Spinal cord (tissue), 10 donors: ENCODE data around the gene RASA3. TPM values are rescaled to one million over a fixed set of nuclear protein-coding genes. Genes with fewer than 3 reads are reported as not detected.
"Not testable (repeated sequence)": the region's sequence is repeated elsewhere in the genome, so short reads cannot be mapped to it uniquely, and the experiment has no call there.

ENCODE experiments used
- DNase-seq, 6 donors: peaks; one replicate each; pipeline versions ENCODE4 v3.0.0 to v3.0.0-alpha.2; 2013 to 2015; ENCODE audit warnings: low spot score in 6 of 6, low read depth in 4 of 6
- H3K27ac ChIP-seq: one replicate; pipeline ENCODE4 v1.5.1; 2013; ENCODE audit warnings: low read depth, low read length, control low read depth
- H3K27me3 ChIP-seq: one replicate; pipeline ENCODE4 v1.6.1; 2013; ENCODE audit warnings: low read length; ENCODE audit not compliant: control insufficient read depth, insufficient read depth
- H3K36me3 ChIP-seq: one replicate; pipeline ENCODE4 v1.6.1; 2013; ENCODE audit warnings: low read length; ENCODE audit not compliant: control insufficient read depth, insufficient read depth
- H3K4me1 ChIP-seq: one replicate; pipeline ENCODE4 v1.6.1; 2013; ENCODE audit warnings: low read length; ENCODE audit not compliant: control insufficient read depth, insufficient read depth
- H3K4me3 ChIP-seq: one replicate; pipeline ENCODE4 v1.5.1; 2013; ENCODE audit warnings: low read depth, low read length, control low read depth
- H3K9me3 ChIP-seq: one replicate; pipeline ENCODE4 v1.6.1; 2013; ENCODE audit warnings: low read length; ENCODE audit not compliant: control insufficient read depth, insufficient read depth
- WGBS: methylation state at CpG from one replicate; pipeline ENCODE4 v1.1.5; 2013; ENCODE audit warnings: missing lambda C conversion rate; ENCODE audit not compliant: insufficient coverage; 5-methylcytosine and 5-hydroxymethylcytosine counted together
- polyA plus RNA-seq, 2 donors: library from polyadenylated mRNA; unstranded; fragments of 120-200 nt; gene quantifications; one replicate each; pipeline ENCODE4 v1.2.1, GENCODE V29; 2013; ENCODE audit not compliant: insufficient read length in 2 of 2
- total RNA-seq, 2 donors: library from RNA; depleted of rRNA in 1 of 2; stranded (reverse); fragments of 120-200 nt in 1 of 2; fragments of >200 nt in 1 of 2; gene quantifications; one replicate each; pipeline versions ENCODE4 v1.2.3 to v1.2.4, GENCODE V29; 2013 to 2014
- donor health status: healthy.

Gene RASA3
- total and polyA plus RNA-seq, 4 donors, result 15.2 to 31.6 (median 23.2) TPM

DNA sequence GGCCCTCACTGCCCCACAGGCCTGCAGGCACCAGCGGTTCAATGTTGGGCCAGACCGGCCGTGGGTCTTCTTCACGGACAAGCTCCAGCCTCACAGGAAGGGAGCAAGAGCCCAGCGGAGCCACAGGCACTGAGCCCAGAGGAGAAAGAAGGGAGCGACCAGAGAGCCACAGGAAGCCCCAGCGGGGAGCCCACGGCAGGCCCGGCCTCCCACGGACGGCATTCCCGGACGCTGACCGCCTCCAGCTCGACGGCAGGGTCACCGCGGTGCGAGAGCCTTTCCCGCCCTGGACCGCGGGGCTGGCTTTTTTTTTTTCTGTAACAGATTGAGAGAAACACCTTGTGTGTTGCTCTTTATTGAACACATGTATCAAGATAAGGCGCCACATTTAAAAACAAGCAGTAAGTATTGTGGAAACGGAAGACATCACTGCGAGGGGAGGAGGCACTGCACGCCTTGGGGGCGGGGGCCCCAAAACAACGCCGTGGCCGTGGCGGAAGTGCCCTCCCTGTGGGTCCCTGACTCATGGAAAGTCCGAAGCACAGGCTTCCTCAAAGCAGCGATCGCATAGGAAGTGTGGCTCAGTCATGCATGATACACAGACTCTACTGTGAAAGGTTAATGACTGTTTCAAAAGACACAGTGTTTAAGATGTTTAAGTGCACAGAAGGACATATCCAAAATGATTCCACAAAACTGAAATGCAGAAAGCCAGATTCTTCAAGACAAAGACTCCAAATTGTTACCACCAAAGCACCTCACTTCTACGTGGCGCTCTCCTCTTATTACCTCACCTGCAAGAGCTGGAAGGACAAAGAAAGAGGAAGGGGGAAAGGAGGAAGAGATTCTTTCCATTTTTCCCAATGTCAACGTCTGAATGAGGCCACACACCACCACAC lies 3.5 kb downstream of the RASA3 start:
- Histone ChIP-seq H3K27ac (peak overlapping the region; percentile 47), H3K4me1 (peaks cover 53% of the 10 kb centered on the region), H3K4me3 (peak overlapping the region; percentile 21), H3K36me3 (peaks cover 18% of the 10 kb centered on the region), H3K9me3 (no peaks in the 10 kb centered on the region), H3K27me3 (no peaks in the 10 kb centered on the region)
- peak in 1 of 6 donors; percentile 59 for DNase-seq
- 28% methylated on average over 30 of the region's 37 CpGs for WGBS

DNA sequence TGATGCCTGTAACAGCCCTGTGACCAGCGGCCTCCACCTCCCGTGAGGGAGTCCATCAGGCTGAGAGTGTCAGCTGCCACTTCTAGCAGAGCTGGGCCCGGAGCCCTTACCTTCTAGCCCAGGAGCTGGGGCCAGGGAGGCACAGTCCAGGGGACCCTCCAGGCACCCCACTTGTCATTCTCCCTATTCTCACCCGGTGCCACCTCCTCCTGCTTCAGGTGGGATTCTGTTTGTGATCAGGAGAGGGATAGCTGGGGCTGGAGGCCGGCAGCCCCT lies 4.1 kb downstream of the RASA3 start:
- Histone ChIP-seq H3K4me1 (peaks cover 56% of the 10 kb centered on the region), H3K36me3 (peaks cover 20% of the 10 kb centered on the region), H3K9me3 (no peaks in the 10 kb centered on the region), H3K27me3 (no peaks in the 10 kb centered on the region), H3K4me3 (peak overlapping the region; percentile 9), H3K27ac (peak overlapping the region; percentile 47)
- DNase-seq, result no peak
- WGBS, result 81% methylated on average over 4 of the region's 5 CpGs

DNA sequence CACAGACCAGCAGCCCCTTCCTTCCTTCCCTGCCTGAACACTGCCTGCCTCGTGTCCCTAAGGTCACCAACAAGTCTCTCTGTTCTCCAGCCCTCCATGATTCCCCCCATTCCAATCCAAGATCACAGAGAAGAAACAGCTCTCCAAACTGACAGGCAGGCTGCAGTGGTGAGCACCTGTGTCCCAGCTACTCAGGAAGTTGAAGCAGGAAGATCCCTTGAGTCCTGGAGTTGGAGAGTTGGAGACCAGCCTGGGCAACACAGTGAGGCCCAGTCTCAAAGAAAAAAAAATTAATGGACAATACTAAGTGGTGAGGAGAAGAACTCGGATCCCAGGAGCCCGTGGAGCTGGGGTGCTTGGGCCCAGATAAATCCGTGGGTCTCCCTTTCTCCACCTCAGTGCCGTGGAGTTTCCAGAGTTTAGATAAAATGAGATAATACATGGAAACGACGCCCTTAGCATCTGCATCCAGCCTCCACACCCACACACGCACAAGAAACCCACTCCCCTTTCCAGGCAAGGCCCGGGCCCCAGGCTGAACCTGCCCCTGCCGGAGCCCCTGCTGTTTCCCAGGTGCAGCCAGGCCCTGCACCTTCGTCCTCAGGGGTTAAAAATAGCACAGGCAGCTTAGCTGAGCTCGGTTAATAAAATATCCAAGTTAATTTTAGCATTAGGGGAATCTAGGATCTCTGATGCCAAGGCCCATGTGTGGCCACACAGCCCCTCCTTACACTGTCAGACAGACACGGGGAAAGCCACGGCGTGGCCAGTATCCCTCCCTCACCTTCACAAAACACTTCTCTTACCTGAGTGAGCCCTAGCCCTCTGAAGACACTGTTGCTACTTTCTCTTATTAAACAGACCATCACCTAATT lies 4.7 kb downstream of the RASA3 start:
- H3K4me3 ChIP-seq, result no peak overlapping the region
- no peak overlapping the region for H3K27ac ChIP-seq
- WGBS, result 73% methylated on average over 10 of the region's 15 CpGs
- no peaks in the 10 kb centered on the region for H3K9me3 ChIP-seq
- H3K4me1 ChIP-seq, result peaks cover 57% of the 10 kb centered on the region
- H3K27me3 ChIP-seq, result no peaks in the 10 kb centered on the region
- H3K36me3 ChIP-seq, result peaks cover 24% of the 10 kb centered on the region
- DNase-seq, result no peak

DNA sequence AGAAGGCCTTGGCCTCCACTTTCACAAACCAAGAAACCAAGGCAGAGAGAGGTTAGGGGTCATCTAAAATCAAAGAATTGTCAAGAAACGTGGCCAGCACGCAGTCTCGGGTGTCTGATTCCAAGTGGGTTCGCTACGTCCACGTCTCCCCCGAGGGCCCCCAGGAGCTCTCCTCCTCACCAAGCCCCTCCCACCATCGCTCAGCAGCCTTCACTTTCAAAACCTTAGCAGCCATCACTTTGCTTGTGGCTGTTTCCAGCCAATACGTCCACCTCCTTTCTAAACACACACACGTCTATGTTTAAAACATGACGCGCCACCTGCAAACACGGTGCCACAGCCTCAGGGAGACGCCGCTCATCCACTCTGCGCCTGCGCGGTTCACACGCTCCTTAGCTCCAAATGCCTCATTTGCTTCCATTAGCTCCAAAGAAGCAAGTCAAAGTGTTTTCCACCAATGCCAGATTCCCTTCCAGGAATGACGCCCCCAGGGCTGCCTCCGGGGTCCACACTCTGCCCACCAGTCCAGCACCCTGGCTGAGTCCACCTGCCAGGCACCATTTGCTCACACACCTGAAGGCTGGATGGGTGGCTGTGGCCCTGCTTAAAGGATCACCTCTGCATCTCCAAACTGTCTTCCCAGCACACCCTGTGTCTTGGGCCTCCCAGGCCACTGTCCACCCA lies 5.5 kb downstream of the RASA3 start:
- Histone ChIP-seq H3K27ac (no peak overlapping the region), H3K4me1 (peaks cover 64% of the 10 kb centered on the region), H3K9me3 (no peaks in the 10 kb centered on the region), H3K4me3 (no peak overlapping the region), H3K36me3 (peaks cover 32% of the 10 kb centered on the region), H3K27me3 (no peaks in the 10 kb centered on the region)
- no peak for DNase-seq
- 79% methylated on average over 21 of the region's 21 CpGs for WGBS

- 94% methylated on average over 10 of the region's 14 CpGs for WGBS
- not testable (repeated sequence) for H3K4me3 ChIP-seq, H3K27me3 ChIP-seq, H3K9me3 ChIP-seq, DNase-seq, H3K27ac ChIP-seq
- peaks cover 37% of the 10 kb centered on the region for H3K36me3 ChIP-seq
- peaks cover 65% of the 10 kb centered on the region for H3K4me1 ChIP-seq
Measured at GRCh38 chr13:114126086-114126485, 6.3 kb downstream of the RASA3 start.

- WGBS, result 98% methylated on average over 6 of the region's 19 CpGs
- no peaks in the 10 kb centered on the region for H3K27me3 ChIP-seq
- H3K27ac ChIP-seq, result no peak overlapping the region
Measured at GRCh38 chr13:114125589-114125988, 6.8 kb downstream of the RASA3 start.

GRCh38 chr13:114124921-114125320 lies 7.5 kb downstream of the RASA3 start:
- Histone ChIP-seq H3K27ac (no peak overlapping the region), H3K36me3 (peaks cover 37% of the 10 kb centered on the region), H3K27me3 (no peaks in the 10 kb centered on the region), H3K4me3 (no peak overlapping the region), H3K4me1 (peaks cover 62% of the 10 kb centered on the region), H3K9me3 (no peaks in the 10 kb centered on the region)
- 85% methylated on average over 8 of the region's 9 CpGs for WGBS
- DNase-seq, result no peak

More at GRCh38 chr13:114125589-114125988, 6.8 kb downstream of the RASA3 start:
- Histone ChIP-seq H3K9me3 (no peaks in the 10 kb centered on the region), H3K4me3 (no peak overlapping the region), H3K4me1 (peaks cover 65% of the 10 kb centered on the region), H3K36me3 (peaks cover 37% of the 10 kb centered on the region)
- DNase-seq, result no peak

GRCh38 chr13:114124431-114124830 lies 8.0 kb downstream of the RASA3 start:
- 93% methylated on average over 18 of the region's 18 CpGs for WGBS
- Histone ChIP-seq H3K36me3 (peaks cover 37% of the 10 kb centered on the region), H3K4me1 (peaks cover 57% of the 10 kb centered on the region), H3K27ac (no peak overlapping the region), H3K27me3 (no peaks in the 10 kb centered on the region), H3K4me3 (no peak overlapping the region), H3K9me3 (no peaks in the 10 kb centered on the region)
- no peak for DNase-seq

DNA sequence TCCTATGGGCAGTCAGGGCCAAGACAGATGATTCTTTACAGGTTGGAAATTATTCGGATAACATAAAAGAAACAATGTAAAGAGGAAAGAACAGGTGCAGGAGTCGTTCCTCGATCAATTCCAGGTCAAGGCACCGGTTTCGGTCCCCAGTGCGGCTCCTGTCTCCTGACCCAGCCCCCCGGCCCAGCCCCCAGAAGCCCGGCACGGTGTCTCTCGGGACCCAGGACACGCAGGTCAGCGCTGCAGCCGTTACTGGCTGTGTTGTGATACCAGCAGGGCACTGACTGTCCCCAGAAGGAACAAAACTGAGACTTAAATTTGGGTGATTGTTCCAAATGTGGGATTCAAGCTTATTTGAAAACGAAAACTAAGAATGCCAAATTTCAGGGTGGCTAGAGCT lies 8.5 kb downstream of the RASA3 start:
- no peak for DNase-seq
- Histone ChIP-seq H3K4me1 (peaks cover 57% of the 10 kb centered on the region), H3K4me3 (no peak overlapping the region), H3K27me3 (no peaks in the 10 kb centered on the region), H3K9me3 (no peaks in the 10 kb centered on the region), H3K36me3 (peaks cover 36% of the 10 kb centered on the region), H3K27ac (no peak overlapping the region)
- WGBS, result 95% methylated on average over 14 of the region's 14 CpGs
